GM10847 (cell line): ENCODE data around the gene EID2B.
A peak's percentile ranks its signal among the peaks of the same experiment; 100 is the strongest.

Source experiments
- POLR2A ChIP-seq: IDR thresholded peaks from 2 replicates; pipeline ENCODE4 v1.6.1; 2011; ENCODE audit not compliant: insufficient read length; ENCODE audit errors: extremely low read depth

Gene EID2B

GRCh38 chr19:39539518-39540332 is 7.1 kb upstream of the EID2B start, which contains the start of gene EID2:
TSS of gene EID2 (minus strand) at chr19:39540161. CDS start at chr19:39540079, 82 bp downstream.
- peak; percentile 75 for TF ChIP-seq POLR2A

GRCh38 chr19:39539165-39539517 is 6.5 kb upstream of the EID2B start:
- no peak for TF ChIP-seq POLR2A

- no peak for TF ChIP-seq POLR2A
Measured at GRCh38 chr19:39533791-39534190, 1.1 kb upstream of the EID2B start.

GRCh38 chr19:39533003-39533512 is 406 bp upstream of the EID2B start:
- TF ChIP-seq POLR2A, result no peak

- TF ChIP-seq POLR2A, result no peak
Measured at GRCh38 chr19:39531834-39532232, 819 bp downstream of the EID2B start.

- no peak for TF ChIP-seq POLR2A
Measured at GRCh38 chr19:39525205-39525604, 7.4 kb downstream of the EID2B start.

- no peak for TF ChIP-seq POLR2A
Measured at GRCh38 chr19:39524495-39524894, 8.2 kb downstream of the EID2B start.

- no peak for TF ChIP-seq POLR2A
Measured at GRCh38 chr19:39520541-39521484, 11.8 kb downstream of the EID2B start.

GRCh38 chr19:39518975-39519374 is 13.7 kb downstream of the EID2B start:
- TF ChIP-seq POLR2A, result no peak

- no peak for TF ChIP-seq POLR2A
Measured at GRCh38 chr19:39518458-39518857, 14.2 kb downstream of the EID2B start.

- TF ChIP-seq POLR2A, result no peak
Measured at GRCh38 chr19:39517432-39517831, 15.2 kb downstream of the EID2B start.

GRCh38 chr19:39516270-39516669 is 16.4 kb downstream of the EID2B start:
- TF ChIP-seq POLR2A, result no peak

- TF ChIP-seq POLR2A, result no peak
Measured at GRCh38 chr19:39515551-39516191, 17.0 kb downstream of the EID2B start.

- no peak for TF ChIP-seq POLR2A
Measured at GRCh38 chr19:39514840-39515550, 17.7 kb downstream of the EID2B start, which contains the start of gene SELENOV. TSS of gene SELENOV (plus strand) at chr19:39515139. CDS start at chr19:39515213, 74 bp downstream.
